Endothelial cell (in vitro differentiated cells): ENCODE measurements around the gene LSS. TPM values are rescaled to one million over a fixed set of nuclear protein-coding genes. Genes with fewer than 3 reads are reported as not detected.

Experiments used
- DNase-seq: peaks from one replicate; pipeline ENCODE4 v3.0.0; 2021; ENCODE audit warnings: low spot score
- H3K27ac Mint-ChIP-seq: one replicate; pipeline ENCODE4 v1.8.0; 2021; ENCODE audit warnings: mixed read lengths, inconsistent platforms; ENCODE audit not compliant: unreplicated experiment
- H3K27me3 Mint-ChIP-seq: one replicate; pipeline ENCODE4 v1.8.0; 2021; ENCODE audit warnings: mild to moderate bottlenecking, moderate library complexity, mixed read lengths, inconsistent platforms; ENCODE audit not compliant: unreplicated experiment
- H3K36me3 Mint-ChIP-seq: one replicate; pipeline ENCODE4 v1.8.0; 2021; ENCODE audit warnings: mild to moderate bottlenecking, low read depth, mixed read lengths, inconsistent platforms; ENCODE audit not compliant: unreplicated experiment
- H3K4me1 Mint-ChIP-seq: one replicate; pipeline ENCODE4 v1.8.0; 2021; ENCODE audit warnings: mild to moderate bottlenecking, mixed read lengths, inconsistent platforms; ENCODE audit not compliant: unreplicated experiment
- H3K4me3 Mint-ChIP-seq: one replicate; pipeline ENCODE4 v1.8.0; 2021; ENCODE audit warnings: mild to moderate bottlenecking, mixed read lengths, inconsistent platforms; ENCODE audit not compliant: unreplicated experiment
- H3K9me3 Mint-ChIP-seq: one replicate; pipeline ENCODE4 v1.8.0; 2021; ENCODE audit warnings: mixed read lengths, inconsistent platforms; ENCODE audit not compliant: unreplicated experiment
- total RNA-seq: library from RNA; stranded (reverse); fragmentation: NEBNext Ultra II Directional; extraction: Animal tissue kit (Norgen Biotek cat#: 25700); gene quantifications from one replicate; pipeline ENCODE4 v1.2.1, GENCODE V29; 2021; ENCODE audit not compliant: unreplicated experiment
- TF ChIP-seq, protein P1 (sequence below): fragments of 200-600 bp; sonication (generic); IDR thresholded peaks from one replicate; pipeline ENCODE4 v1.5.0; 2021; ENCODE audit warnings: antibody characterized with exemption; ENCODE audit not compliant: unreplicated experiment

Gene LSS
- total RNA-seq, 1 donor from 2014 or later: 157 TPM

DNA sequence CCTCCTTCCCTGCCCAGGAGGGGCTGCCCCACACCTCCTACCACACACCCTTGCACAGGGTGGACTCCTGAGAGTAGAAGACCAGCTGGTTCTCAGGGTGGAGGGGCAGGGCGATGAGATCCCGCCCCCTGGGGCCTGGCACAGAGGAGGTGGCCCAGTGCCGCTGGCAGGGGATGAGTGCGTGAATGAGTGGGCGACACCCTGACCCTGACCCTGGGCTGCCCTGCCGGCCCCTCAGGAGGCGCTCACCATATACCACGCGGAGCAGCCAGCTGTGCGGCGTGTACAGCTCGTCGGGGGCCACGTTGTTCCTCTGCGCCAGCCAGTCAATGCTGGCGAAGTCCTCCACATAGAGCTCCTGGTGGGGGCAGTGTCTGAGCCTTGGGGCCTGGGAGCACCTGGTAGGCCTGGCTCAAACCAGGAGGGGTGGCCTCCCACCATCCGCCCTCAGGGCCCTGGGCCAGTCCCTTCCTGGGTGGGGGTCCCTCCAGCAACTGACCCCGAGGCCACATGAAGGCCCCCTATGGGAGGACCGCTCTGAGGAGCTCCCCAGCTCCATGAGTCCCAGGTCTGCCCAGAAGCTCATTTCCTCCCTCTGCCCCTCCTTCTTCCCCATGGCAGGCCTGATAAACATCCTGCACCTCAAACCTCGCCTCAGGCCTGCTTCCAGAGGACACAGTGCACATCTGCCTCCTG is 13.0 kb downstream of the LSS start:
- Mint-ChIP-seq H3K9me3 (no peaks in the 10 kb centered on the region), H3K4me1 (peaks cover 4% of the 10 kb centered on the region), H3K4me3 (no peak overlapping the region), H3K27me3 (peaks cover 10% of the 10 kb centered on the region), H3K27ac (no peak overlapping the region), H3K36me3 (peaks cover 32% of the 10 kb centered on the region)
- DNase-seq: no peak
- TF ChIP-seq, protein P1, sequence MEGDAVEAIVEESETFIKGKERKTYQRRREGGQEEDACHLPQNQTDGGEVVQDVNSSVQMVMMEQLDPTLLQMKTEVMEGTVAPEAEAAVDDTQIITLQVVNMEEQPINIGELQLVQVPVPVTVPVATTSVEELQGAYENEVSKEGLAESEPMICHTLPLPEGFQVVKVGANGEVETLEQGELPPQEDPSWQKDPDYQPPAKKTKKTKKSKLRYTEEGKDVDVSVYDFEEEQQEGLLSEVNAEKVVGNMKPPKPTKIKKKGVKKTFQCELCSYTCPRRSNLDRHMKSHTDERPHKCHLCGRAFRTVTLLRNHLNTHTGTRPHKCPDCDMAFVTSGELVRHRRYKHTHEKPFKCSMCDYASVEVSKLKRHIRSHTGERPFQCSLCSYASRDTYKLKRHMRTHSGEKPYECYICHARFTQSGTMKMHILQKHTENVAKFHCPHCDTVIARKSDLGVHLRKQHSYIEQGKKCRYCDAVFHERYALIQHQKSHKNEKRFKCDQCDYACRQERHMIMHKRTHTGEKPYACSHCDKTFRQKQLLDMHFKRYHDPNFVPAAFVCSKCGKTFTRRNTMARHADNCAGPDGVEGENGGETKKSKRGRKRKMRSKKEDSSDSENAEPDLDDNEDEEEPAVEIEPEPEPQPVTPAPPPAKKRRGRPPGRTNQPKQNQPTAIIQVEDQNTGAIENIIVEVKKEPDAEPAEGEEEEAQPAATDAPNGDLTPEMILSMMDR: no peak

DNA sequence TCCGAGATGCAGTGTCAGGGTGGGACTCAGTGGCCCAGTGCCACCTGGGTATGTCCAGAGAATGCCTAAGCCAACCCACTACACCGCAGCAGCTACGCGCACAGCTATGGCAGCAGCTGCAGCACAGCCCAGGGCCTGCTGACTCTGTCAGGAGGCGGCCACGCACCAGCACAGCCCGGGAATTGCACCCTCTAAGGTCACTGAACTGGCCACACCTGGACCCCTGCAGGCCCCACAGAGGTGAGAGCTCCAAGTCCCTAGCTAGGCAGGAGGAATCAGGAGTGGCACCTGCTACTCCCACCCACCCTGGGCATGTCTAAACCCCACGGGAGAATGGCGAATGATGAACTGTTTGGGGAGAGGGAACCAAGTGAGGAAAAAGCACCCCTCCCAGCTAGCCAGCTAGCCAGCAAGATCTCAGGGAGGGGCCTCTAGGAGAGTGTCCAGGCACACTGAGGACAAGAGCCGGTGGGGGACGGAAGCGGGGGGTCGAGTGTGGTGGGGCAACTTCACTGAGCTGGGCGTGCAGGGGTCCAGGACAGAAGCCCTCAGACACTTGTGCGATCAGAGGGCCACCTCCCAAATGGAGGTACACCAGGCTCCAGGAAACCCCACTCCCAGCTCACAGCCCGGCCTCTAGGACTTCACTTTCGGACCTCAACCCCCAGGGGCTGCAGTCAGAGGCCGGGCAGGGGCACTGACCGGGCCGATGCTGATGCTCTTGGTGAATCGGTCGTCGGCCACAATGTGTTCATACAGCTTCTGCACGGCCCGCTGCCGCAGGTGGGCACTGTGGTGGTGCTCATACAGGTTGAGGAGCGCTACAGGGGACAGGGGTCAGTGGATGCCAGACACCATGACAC is 13.9 kb downstream of the LSS start:
- Mint-ChIP-seq H3K9me3 (no peaks in the 10 kb centered on the region), H3K36me3 (peaks cover 27% of the 10 kb centered on the region), H3K4me3 (no peak overlapping the region), H3K27me3 (peaks cover 11% of the 10 kb centered on the region), H3K27ac (no peak overlapping the region), H3K4me1 (no peaks in the 10 kb centered on the region)
- no peak for DNase-seq
- TF ChIP-seq, protein P1: no peak

DNA sequence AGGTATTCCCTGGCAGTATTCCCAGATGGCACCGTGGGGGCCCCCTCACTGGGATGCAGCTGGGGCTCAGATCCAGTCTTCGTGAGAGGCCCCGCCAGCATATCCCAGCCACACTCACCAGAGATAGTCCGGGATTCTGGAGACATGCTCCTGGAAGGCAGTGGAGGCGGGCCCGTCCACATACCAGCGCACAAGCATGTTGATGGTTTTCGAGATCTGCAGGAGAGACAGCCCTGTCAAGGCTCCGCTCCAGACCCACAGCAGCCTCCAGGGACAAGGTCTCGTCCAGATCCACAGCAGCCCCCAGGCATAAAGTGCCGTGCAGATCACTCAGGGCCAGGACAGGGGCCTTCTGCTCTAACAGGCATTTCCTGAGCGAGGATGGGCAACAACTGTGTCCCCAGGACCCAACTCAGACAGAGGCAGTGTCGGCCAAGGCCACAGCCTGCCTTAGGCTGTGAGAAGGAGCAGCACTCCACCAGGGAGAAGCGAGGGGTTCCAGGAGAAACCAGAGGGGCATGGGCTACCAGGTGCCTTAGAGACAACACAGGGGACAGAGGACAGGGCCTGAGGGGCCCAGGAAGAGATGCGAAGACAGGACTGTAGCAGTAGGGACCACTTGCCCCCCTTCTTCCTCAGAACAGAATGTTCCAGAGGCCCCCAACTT is 14.8 kb downstream of the LSS start:
- Mint-ChIP-seq H3K4me3 (peak overlapping the region; percentile 47), H3K27ac (no peak overlapping the region), H3K4me1 (no peaks in the 10 kb centered on the region), H3K9me3 (no peaks in the 10 kb centered on the region), H3K27me3 (peaks cover 15% of the 10 kb centered on the region), H3K36me3 (peaks cover 25% of the 10 kb centered on the region)
- TF ChIP-seq, protein P1: no peak
- DNase-seq: no peak

DNA sequence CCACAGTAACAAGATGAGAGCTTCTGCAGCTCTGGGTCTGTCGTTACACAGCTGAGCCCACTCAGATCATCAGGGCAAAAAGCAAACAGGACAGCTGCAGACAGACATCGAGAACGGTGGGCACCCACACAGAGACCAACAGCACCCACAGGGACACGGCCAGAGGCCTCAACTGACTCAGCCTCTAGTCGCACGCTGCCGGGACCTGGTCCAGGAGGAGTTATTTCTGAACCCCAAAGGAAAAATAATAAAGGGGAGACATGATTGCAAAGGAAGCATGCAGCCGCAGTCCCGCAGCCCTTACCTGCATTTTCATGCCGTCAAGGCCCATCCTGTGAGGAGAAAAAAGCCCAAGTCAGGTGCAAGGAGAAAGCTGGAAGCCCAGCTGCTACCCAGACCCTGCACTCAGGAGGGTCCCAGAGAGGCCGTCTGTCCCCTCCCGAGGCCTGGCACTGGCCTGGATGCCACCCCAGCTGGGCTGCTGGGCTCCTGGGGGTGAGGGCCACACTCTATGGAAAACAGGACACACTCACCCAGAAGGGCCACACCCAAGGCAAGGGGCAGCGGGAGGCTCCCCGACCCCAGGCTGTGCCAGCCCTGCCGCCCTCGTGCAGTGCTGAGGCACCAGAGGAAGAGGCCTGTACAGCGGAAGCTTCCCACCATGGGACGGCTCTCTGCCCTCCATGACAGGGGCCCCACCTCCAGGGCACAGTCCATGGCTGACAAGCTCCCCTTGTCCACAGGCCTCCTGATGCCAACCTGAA is 15.7 kb downstream of the LSS start:
- H3K27ac Mint-ChIP-seq: peak overlapping the region; percentile 30
- H3K4me1 Mint-ChIP-seq: no peaks in the 10 kb centered on the region
- no peak for DNase-seq
- H3K27me3 Mint-ChIP-seq: peaks cover 17% of the 10 kb centered on the region
- peak overlapping the region; percentile 22 for H3K4me3 Mint-ChIP-seq
- TF ChIP-seq, protein P1: no peak
- peaks cover 25% of the 10 kb centered on the region for H3K36me3 Mint-ChIP-seq
- H3K9me3 Mint-ChIP-seq: no peaks in the 10 kb centered on the region
